ENCODE data around the gene C20orf173. TPM values are rescaled to one million over a fixed set of nuclear protein-coding genes. Genes with fewer than 3 reads are reported as not detected.
A peak's percentile ranks its signal among the peaks of the same experiment; 100 is the strongest.

The C20orf173 gene
- total and polyA plus RNA-seq, 2 donors (not counting 1 experiment from before 2014, with no cell fraction given) = not detected

DNA sequence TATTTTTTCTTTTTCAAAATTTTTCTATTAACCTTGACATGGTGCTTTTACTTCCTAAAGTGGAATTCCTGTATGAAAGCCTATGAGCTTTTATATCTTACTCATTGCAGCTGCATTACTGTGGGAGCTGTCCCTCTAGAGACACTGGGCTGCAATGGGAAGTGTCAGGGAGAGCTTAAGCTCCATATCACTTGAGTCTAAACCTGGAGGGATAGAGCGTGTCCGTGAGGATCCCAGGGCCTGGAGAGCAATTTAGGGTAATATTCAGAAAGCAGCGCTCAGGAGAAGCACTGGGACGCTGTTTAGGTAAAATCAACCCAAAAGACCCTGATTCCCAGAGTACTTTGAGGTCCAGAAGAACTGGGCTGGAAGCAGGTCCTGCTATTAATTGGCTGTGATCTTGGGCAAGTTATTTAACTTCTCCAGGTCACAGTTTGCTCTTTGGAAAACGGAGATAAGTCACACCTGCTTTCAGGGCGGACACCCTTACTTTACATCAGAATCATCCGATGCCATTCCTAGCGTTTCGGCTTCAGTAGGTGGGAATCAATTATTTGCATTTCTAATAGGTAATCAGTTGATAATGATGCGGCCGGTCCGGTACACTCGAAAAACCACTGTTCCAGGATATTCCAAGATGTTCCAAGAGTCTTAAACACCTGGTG, 11.8 kb upstream of the C20orf173 start:
- TF ChIP-seq, protein P1, sequence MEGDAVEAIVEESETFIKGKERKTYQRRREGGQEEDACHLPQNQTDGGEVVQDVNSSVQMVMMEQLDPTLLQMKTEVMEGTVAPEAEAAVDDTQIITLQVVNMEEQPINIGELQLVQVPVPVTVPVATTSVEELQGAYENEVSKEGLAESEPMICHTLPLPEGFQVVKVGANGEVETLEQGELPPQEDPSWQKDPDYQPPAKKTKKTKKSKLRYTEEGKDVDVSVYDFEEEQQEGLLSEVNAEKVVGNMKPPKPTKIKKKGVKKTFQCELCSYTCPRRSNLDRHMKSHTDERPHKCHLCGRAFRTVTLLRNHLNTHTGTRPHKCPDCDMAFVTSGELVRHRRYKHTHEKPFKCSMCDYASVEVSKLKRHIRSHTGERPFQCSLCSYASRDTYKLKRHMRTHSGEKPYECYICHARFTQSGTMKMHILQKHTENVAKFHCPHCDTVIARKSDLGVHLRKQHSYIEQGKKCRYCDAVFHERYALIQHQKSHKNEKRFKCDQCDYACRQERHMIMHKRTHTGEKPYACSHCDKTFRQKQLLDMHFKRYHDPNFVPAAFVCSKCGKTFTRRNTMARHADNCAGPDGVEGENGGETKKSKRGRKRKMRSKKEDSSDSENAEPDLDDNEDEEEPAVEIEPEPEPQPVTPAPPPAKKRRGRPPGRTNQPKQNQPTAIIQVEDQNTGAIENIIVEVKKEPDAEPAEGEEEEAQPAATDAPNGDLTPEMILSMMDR (conservative IDR thresholded peaks at IDR 0.05 in 1 of 2, IDR thresholded peaks at IDR 0.05 in 1 of 2; ENCODE audit: low read depth in 1 of 2, low read length in 2 of 2) = no peak
- no peak for TF ChIP-seq EZH2 (IDR thresholded peaks at IDR 0.05; ENCODE audit: low read length, missing control alignments)
- Histone ChIP-seq H3K9me3 (ENCODE audit: control insufficient read depth, insufficient read depth, low read depth, low read length) (no peaks in the 10 kb centered on the region), H3K4me2 (ENCODE audit: extremely low read depth, insufficient read depth, low read length) (peak overlapping the region; percentile 95), H3K79me2 (ENCODE audit: control insufficient read depth, insufficient read depth, low read length) (peaks cover 8% of the 10 kb centered on the region), H3K36me3 (ENCODE audit: control insufficient read depth, insufficient read depth, low read length) (peaks cover 6% of the 10 kb centered on the region), H3K4me1 (ENCODE audit: control insufficient read depth, extremely low read depth, insufficient read depth, low read length) (peaks cover 2% of the 10 kb centered on the region), H3K4me3 (replicated peaks in 1 of 4; ENCODE audit: control extremely low read depth in 1 of 4, insufficient read depth in 1 of 4, low read depth in 3 of 4, low read length in 4 of 4) (peak overlapping the region; percentile 49 to 98 (median 90)), H2AFZ (ENCODE audit: low read length) (peak overlapping the region; percentile 15), H4K20me1 (ENCODE audit: control insufficient read depth, extremely low read depth, insufficient read depth, low read length) (no peaks in the 10 kb centered on the region), H3K27me3 (ENCODE audit: control insufficient read depth, insufficient read depth, low read length) (no peaks in the 10 kb centered on the region), H3K9ac (ENCODE audit: insufficient read depth, low read length) (no peak overlapping the region), H3K27ac (ENCODE audit: insufficient read depth, low read length) (no peak overlapping the region)
- no peak for DNase-seq (ENCODE audit: low read depth in 2 of 2)

DNA sequence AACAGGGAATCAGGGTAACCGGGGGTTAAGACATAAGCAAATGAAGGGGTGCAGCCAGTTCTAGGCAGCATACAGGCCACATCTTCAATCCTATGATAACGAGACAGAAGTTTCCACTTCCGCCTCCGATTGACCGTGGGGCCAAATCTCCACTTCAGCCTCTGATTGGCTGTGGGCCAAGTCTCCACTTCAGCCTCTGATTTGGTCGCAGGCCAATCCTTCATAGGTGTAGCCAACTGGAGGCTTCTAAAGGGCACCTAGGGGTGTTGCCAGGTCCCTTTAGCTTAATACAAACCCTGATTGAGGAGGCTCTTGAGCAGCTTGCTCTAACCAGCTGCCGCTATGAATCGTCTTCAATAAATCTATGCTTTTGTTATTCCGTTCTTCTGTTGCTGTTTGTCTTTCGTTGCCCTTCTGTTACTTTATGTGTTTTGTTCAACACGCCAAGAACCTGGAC, 10.3 kb upstream of the C20orf173 start:
- Histone ChIP-seq H3K9me3 (ENCODE audit: control insufficient read depth, insufficient read depth, low read depth, low read length) (no peaks in the 10 kb centered on the region), H3K27me3 (ENCODE audit: control insufficient read depth, insufficient read depth, low read length) (no peaks in the 10 kb centered on the region), H3K27ac (ENCODE audit: insufficient read depth, low read length) (no peak overlapping the region), H4K20me1 (ENCODE audit: control insufficient read depth, extremely low read depth, insufficient read depth, low read length) (no peaks in the 10 kb centered on the region), H3K4me3 (replicated peaks in 1 of 4; ENCODE audit: control extremely low read depth in 1 of 4, insufficient read depth in 1 of 4, low read depth in 3 of 4, low read length in 4 of 4) (no peak overlapping the region), H3K9ac (ENCODE audit: insufficient read depth, low read length) (no peak overlapping the region), H2AFZ (ENCODE audit: low read length) (no peak overlapping the region), H3K36me3 (ENCODE audit: control insufficient read depth, insufficient read depth, low read length) (peaks cover 4% of the 10 kb centered on the region), H3K79me2 (ENCODE audit: control insufficient read depth, insufficient read depth, low read length) (peaks cover 8% of the 10 kb centered on the region), H3K4me1 (ENCODE audit: control insufficient read depth, extremely low read depth, insufficient read depth, low read length) (peaks cover 2% of the 10 kb centered on the region), H3K4me2 (ENCODE audit: extremely low read depth, insufficient read depth, low read length) (no peak overlapping the region)
- TF ChIP-seq EZH2 (IDR thresholded peaks at IDR 0.05; ENCODE audit: low read length, missing control alignments) = no peak
- TF ChIP-seq, protein P1 (conservative IDR thresholded peaks at IDR 0.05 in 1 of 2, IDR thresholded peaks at IDR 0.05 in 1 of 2; ENCODE audit: low read depth in 1 of 2, low read length in 2 of 2) = no peak
- DNase-seq (ENCODE audit: low read depth in 2 of 2) = no peak

DNA sequence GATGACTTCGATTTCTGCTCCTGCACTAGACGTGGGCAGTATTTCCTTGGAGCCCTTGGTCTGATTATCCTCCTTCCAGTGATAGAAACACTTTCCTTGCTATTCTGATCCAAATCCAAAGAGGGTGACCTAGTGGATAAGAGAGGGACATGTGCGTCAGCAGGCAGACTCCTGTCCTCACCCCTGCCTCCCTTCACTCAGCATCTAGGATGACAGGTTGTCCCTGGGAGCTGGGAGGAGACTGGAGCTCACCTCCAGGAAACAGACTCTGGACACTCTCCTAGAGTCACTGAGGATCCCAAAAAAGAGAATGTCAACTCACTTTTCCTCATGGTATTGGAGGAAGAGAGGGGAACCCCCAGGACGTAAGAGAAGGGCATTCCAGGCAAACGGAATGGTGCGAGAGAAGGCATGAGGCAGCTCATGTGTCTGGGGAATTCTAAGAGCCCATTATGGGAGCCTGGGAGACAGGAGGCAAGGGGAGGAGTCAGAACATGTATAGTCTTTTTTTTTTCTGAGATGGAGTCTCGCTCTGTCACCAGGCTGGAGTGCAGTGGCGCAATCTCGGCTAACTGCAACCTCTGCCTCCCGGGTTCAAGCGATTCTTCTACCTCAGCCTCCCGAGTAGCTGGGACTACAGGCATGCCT, 2.2 kb downstream of the C20orf173 start:
- H3K9me3 ChIP-seq (ENCODE audit: control insufficient read depth, insufficient read depth, low read depth, low read length) = no peaks in the 10 kb centered on the region
- no peak for TF ChIP-seq EZH2 (IDR thresholded peaks at IDR 0.05; ENCODE audit: low read length, missing control alignments)

More for the DNA sequence above, 2.2 kb downstream of the C20orf173 start:
- H2AFZ ChIP-seq (ENCODE audit: low read length) = no peak overlapping the region
- DNase-seq (ENCODE audit: low read depth in 2 of 2) = no peak
- H3K4me1 ChIP-seq (ENCODE audit: control insufficient read depth, extremely low read depth, insufficient read depth, low read length) = no peaks in the 10 kb centered on the region
- H3K27me3 ChIP-seq (ENCODE audit: control insufficient read depth, insufficient read depth, low read length) = no peaks in the 10 kb centered on the region
- no peak overlapping the region for H3K4me3 ChIP-seq (replicated peaks in 1 of 4; ENCODE audit: control extremely low read depth in 1 of 4, insufficient read depth in 1 of 4, low read depth in 3 of 4, low read length in 4 of 4)
- H3K27ac ChIP-seq (ENCODE audit: insufficient read depth, low read length) = no peak overlapping the region
- H3K9ac ChIP-seq (ENCODE audit: insufficient read depth, low read length) = no peak overlapping the region
- H3K4me2 ChIP-seq (ENCODE audit: extremely low read depth, insufficient read depth, low read length) = no peak overlapping the region
- H3K79me2 ChIP-seq (ENCODE audit: control insufficient read depth, insufficient read depth, low read length) = no peaks in the 10 kb centered on the region
- H3K36me3 ChIP-seq (ENCODE audit: control insufficient read depth, insufficient read depth, low read length) = no peaks in the 10 kb centered on the region
- no peaks in the 10 kb centered on the region for H4K20me1 ChIP-seq (ENCODE audit: control insufficient read depth, extremely low read depth, insufficient read depth, low read length)

All from fibroblast of lung (primary cell).